Thyroid gland (tissue), 4 donors: ENCODE measurements around the gene FAM9A. TPM values are rescaled to one million over a fixed set of nuclear protein-coding genes. Genes with fewer than 3 reads are reported as not detected.
"Not testable (repeated sequence)": the region's sequence is repeated elsewhere in the genome, so short reads cannot be mapped to it uniquely, and the experiment has no call there.

Experiments used
- DNase-seq, 2 donors: peaks; one replicate each; pipeline ENCODE4 v3.0.0-alpha.2; 2019
- H3K27ac ChIP-seq, 3 donors: fragments of 200-600 bp; sonication (generic); 1 replicate in 2 of 3; 2 replicates in 1 of 3; pipeline ENCODE4 v1.5.1; 2016 to 2019; ENCODE audit warnings: mild to moderate bottlenecking in 1 of 3, moderate library complexity in 1 of 3
- H3K27me3 ChIP-seq: fragments of 200-600 bp; sonication (generic); one replicate; pipeline ENCODE4 v1.5.1; 2019
- H3K36me3 ChIP-seq, 2 donors: fragments of 200-600 bp; sonication (generic); one replicate each; pipeline ENCODE4 v1.5.1; 2016 to 2019
- H3K4me1 ChIP-seq, 2 donors: fragments of 200-600 bp; sonication (generic); one replicate each; pipeline ENCODE4 v1.5.1; 2017 to 2019
- H3K4me3 ChIP-seq, 3 donors: fragments of 200-600 bp; sonication (generic); replicated peaks in 1 of 3; 1 replicate in 2 of 3; 2 replicates in 1 of 3; pipeline ENCODE4 v1.5.1; 2016; ENCODE audit warnings: mild to moderate bottlenecking in 1 of 3
- H3K9me3 ChIP-seq: fragments of 200-600 bp; sonication (generic); one replicate; pipeline ENCODE4 v1.5.1; 2017
- POLR2A ChIP-seq, 2 donors: fragments of 450-650 bp; IDR thresholded peaks; one replicate each; pipeline ENCODE4 v1.6.1; 2017; ENCODE audit warnings: antibody characterized with exemption in 2 of 2, mild to moderate bottlenecking in 2 of 2, moderate library complexity in 1 of 2
- WGBS, 2 donors: methylation state at CpG; one replicate each; pipeline ENCODE4 v1.1.5; 2017; 5-methylcytosine and 5-hydroxymethylcytosine counted together
- intact Hi-C: fragments of 100-400 bp; cut with DNase I; formaldehyde crosslinking; loops from one replicate; pipeline ENCODE4 v1.15.1; 2023
- total RNA-seq, 4 donors: library from RNA; depleted of rRNA; stranded (reverse); fragments of >200 nt; gene quantifications; one replicate each; pipeline ENCODE4 v1.2.3, GENCODE V29; 2016
- TF ChIP-seq, protein P1 (sequence below), 6 experiments: fragments of 200-600 bp in 3 of 6; fragments of 450-650 bp in 3 of 6; sonication (generic) in 3 of 6; IDR thresholded peaks; one replicate each; pipeline ENCODE4 v1.5.1; 2016 to 2019; ENCODE audit warnings: antibody characterized with exemption in 6 of 6, mild to moderate bottlenecking in 2 of 6, inconsistent platforms in 1 of 6, moderate library complexity in 1 of 6

Gene FAM9A
- total RNA-seq, 4 donors from 2014 or later, result not detected

DNA sequence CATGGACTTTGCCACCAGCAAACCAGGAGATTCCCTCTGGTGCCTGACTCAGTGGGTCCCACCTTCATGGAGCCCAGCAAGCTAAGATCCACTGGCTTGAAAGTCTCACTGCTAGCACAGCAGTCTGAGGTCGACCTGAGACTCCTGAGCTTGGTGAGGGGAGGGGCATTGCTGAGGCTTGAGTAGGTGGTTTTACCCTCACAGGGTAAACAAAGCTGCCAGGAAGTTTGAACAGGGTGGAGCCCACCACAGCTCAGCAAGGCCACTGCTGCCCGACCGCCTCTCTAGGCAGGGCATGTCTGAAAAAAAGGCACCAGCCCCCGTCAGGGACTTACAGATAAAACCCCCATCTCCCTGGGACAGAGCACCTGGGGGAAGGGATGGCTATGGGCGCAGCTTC is 28.1 kb downstream of the FAM9A start:
- no peaks in the 10 kb centered on the region for H3K9me3 ChIP-seq
- no peak overlapping the region for H3K27ac ChIP-seq
- intact Hi-C loops, result no loop called here
- H3K4me3 ChIP-seq, result no peak overlapping the region
- no peaks in the 10 kb centered on the region for H3K36me3 ChIP-seq
- no peak for TF ChIP-seq POLR2A (IDR thresholded peaks at IDR 0.05)
- TF ChIP-seq, protein P1, sequence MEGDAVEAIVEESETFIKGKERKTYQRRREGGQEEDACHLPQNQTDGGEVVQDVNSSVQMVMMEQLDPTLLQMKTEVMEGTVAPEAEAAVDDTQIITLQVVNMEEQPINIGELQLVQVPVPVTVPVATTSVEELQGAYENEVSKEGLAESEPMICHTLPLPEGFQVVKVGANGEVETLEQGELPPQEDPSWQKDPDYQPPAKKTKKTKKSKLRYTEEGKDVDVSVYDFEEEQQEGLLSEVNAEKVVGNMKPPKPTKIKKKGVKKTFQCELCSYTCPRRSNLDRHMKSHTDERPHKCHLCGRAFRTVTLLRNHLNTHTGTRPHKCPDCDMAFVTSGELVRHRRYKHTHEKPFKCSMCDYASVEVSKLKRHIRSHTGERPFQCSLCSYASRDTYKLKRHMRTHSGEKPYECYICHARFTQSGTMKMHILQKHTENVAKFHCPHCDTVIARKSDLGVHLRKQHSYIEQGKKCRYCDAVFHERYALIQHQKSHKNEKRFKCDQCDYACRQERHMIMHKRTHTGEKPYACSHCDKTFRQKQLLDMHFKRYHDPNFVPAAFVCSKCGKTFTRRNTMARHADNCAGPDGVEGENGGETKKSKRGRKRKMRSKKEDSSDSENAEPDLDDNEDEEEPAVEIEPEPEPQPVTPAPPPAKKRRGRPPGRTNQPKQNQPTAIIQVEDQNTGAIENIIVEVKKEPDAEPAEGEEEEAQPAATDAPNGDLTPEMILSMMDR (IDR thresholded peaks at IDR 0.05), result no peak
- no peaks in the 10 kb centered on the region for H3K4me1 ChIP-seq
- no peak for DNase-seq
- H3K27me3 ChIP-seq, result no peaks in the 10 kb centered on the region
- WGBS, 2 donors, result 33 to 43% methylated on average over 1 to 3 of the region's 5 CpGs

DNA sequence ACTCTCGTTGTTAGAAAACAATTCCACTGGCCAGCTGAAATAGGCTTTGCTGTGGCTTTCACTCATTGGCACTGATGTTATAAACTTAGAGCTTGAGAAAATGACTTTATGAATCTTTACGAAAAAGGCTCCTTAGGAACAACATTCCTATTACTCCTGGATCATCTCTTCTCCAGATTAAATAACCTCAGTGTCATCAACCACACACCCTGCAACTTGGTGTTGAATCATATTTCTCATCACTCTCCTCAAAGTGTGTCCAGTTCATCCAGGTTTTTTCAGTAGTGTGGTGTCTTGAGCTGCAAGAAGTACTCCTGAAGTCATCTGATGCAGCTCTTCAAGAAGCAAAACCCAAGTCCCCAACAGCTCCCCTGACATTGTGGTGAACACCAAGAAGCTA is 41.2 kb downstream of the FAM9A start:
- no peak for DNase-seq
- intact Hi-C loops, result no loop called here
- H3K9me3 ChIP-seq, result no peaks in the 10 kb centered on the region
- H3K4me1 ChIP-seq, result no peaks in the 10 kb centered on the region
- H3K36me3 ChIP-seq, result no peaks in the 10 kb centered on the region
- TF ChIP-seq, protein P1 (IDR thresholded peaks at IDR 0.05), result no peak
- TF ChIP-seq POLR2A (IDR thresholded peaks at IDR 0.05), result no peak
- WGBS, 2 donors, result 96 to 97% methylated on average over 2 of the region's 2 CpGs
- no peaks in the 10 kb centered on the region for H3K27me3 ChIP-seq
- H3K27ac ChIP-seq, result no peak overlapping the region
- H3K4me3 ChIP-seq, result no peak overlapping the region

DNA sequence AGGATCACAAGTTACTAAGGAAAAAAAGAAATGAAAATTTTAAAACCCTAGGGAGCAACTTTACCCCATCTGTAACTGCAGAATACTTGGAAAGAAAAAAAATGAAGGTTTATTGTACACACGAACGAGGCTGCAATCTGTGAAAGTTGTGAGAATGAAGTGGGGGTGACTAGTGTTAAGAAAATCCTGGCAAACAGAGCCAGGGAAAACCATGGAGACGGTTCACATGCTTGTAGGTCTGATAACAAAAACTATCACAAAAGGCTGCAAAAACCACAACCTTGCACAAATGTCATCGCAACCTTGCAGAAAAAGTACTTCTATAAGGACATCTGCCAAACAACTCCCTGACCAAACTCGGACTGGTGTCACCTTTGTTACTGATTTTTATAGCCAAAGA is 42.5 kb downstream of the FAM9A start:
- not testable (repeated sequence) for H3K27ac ChIP-seq, H3K9me3 ChIP-seq, H3K36me3 ChIP-seq, H3K4me1 ChIP-seq, H3K27me3 ChIP-seq, H3K4me3 ChIP-seq, DNase-seq
- 24 to 64% methylated on average over 5 of the region's 5 CpGs for WGBS, 2 donors
- intact Hi-C loops, result loop anchor here (10.0 kb wide), 1 partner anchor 56 kb away; no protein-coding TSS in a partner anchor

DNA sequence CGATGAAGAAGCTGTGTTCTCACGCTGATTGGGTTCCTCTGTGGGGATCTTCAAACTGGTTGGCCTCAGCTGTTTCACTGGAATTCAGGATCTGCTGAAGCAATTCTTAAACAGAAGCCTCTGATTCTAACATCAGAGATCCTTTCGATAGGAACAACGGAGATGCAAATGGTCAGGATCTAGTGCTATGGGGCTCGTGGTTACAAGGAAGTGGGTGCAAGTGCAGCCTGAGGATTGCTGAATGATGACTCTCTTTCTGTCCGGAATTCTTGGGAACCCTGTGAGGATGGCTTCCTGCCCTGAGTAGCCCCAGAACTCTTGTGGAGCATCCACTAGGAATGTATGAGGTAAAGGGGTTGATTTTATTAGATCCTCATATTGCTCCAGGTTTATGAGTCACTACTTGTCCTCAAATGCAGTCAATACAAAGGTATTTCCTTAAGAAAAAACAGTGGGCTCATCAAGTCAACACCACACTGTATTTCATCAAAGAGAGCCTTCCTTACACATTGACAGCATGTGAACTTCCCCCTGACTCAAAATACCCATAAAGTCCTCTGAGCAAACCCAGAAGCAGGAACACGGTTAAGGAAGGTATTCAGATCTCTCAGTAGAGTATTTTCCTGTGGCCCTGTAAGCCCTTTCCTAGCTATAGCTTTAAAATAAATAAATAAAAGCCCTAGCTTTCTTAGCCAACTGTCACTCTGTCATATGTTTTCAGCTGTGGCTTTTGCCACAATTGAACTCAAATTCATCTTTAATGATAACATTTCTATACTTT is 43.4 kb downstream of the FAM9A start:
- not testable (repeated sequence) for H3K4me3 ChIP-seq, H3K27me3 ChIP-seq, DNase-seq, H3K27ac ChIP-seq, H3K9me3 ChIP-seq, H3K4me1 ChIP-seq, H3K36me3 ChIP-seq
- intact Hi-C loops, result loop anchor here (10.0 kb wide), 1 partner anchor 57 kb away; no protein-coding TSS in a partner anchor
- 82 to 92% methylated on average over 1 to 7 of the region's 7 CpGs for WGBS, 2 donors

DNA sequence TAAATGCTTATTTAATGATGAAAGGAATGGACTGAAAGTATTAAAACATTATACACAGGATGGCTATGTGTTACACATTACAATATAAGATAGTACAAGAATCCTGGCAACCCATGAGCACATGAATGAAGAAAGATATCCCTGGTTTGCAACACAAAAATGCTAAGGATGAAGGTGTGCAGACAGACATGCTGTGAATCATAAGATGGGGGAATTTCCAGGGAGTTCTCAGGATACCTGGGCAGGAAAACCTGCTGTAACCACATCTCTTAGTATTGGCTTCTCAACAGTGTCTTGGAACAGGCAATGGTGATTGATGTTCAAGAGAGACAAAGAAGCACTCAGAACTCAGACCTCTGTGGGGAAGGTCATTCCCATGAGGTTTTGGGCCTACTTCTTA is 45.4 kb downstream of the FAM9A start:
- Histone ChIP-seq H3K36me3 (no peaks in the 10 kb centered on the region), H3K9me3 (no peaks in the 10 kb centered on the region), H3K27ac (no peak overlapping the region), H3K27me3 (no peaks in the 10 kb centered on the region), H3K4me3 (no peak overlapping the region), H3K4me1 (no peaks in the 10 kb centered on the region)
- intact Hi-C loops, result loop anchor here (10.0 kb wide), 1 partner anchor 59 kb away; no protein-coding TSS in a partner anchor
- TF ChIP-seq, protein P1 (IDR thresholded peaks at IDR 0.05), result no peak
- TF ChIP-seq POLR2A (IDR thresholded peaks at IDR 0.05), result no peak
- no peak for DNase-seq

DNA sequence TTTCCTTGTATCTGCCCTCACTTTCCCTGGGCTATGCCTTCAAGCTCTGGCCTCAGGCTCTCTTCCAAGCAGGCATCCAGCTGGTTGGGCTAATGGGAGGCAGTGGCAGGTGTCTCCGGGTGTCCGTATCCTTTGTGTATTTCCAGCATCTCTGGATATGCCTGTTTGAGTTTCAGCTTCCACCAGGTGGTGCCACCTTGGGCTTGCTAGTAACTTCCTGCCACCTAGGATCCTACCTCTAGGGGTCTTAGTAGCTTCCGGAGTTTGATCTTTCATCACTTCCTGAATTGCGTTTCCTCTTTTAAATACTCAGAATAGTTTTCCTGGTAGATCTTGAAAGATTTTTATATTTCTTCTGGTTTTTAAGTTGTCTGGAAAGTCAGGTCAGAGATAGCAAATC is 46.1 kb downstream of the FAM9A start:
- TF ChIP-seq, protein P1 (IDR thresholded peaks at IDR 0.05), result no peak
- no peak for TF ChIP-seq POLR2A (IDR thresholded peaks at IDR 0.05)
- 82 to 84% methylated on average over 4 of the region's 4 CpGs for WGBS, 2 donors
- Histone ChIP-seq H3K27ac (no peak overlapping the region), H3K9me3 (no peaks in the 10 kb centered on the region), H3K36me3 (no peaks in the 10 kb centered on the region), H3K27me3 (no peaks in the 10 kb centered on the region), H3K4me3 (no peak overlapping the region), H3K4me1 (no peaks in the 10 kb centered on the region)
- no peak for DNase-seq
- intact Hi-C loops, result loop anchor here (10.0 kb wide), 1 partner anchor 60 kb away; no protein-coding TSS in a partner anchor
